HepG2 (cell line): ENCODE data around the gene EPHA2. TPM values are rescaled to one million over a fixed set of nuclear protein-coding genes. Genes with fewer than 3 reads are reported as not detected.

Experiments used
- ATAC-seq: fragments of 200-7000 bp; cut with Tn5 transposase; 3 replicates; pipeline ENCODE4 v1.9.1; 2020; ENCODE audit warnings: mild to moderate bottlenecking, moderate library complexity
- BruUV-seq: library from RNA; stranded (reverse); fragments of 400-500 nt; replicated peaks from 2 replicates; lab custom pipeline; 2021; lab: Mats Ljungman, UMichigan
- CTCF ChIA-PET: fragments of 300-600 bp; formaldehyde crosslinking; extraction: SDS; loops from one replicate; lab custom pipeline; 2021; ENCODE audit warnings: low total read pairs, inconsistent platforms, low intra/inter-chr PET ratio; lab: Yijun Ruan, JAX
- POLR2A ChIA-PET: fragments of 350-600 bp; sonication (Branson Sonifier 250); formaldehyde crosslinking; loops from one replicate; lab custom pipeline; 2020; ENCODE audit warnings: antibody characterized with exemption, inconsistent platforms; lab: Yijun Ruan, JAX
- DNase-seq: peaks from one replicate; pipeline ENCODE4 v3.0.0-alpha.2; 2015; ENCODE audit warnings: low spot score
- FAIRE-seq: peaks from 3 replicates; lab custom pipeline; 2011; peaks lifted over from hg19 to GRCh38; lab: Jason Lieb, UNC
- H2AFZ ChIP-seq: one replicate; pipeline ENCODE4 v1.6.1; 2011; ENCODE audit warnings: low read length, inconsistent platforms
- H3K27ac ChIP-seq: fragments of 300-600 bp; 3 replicates; pipeline ENCODE4 v1.8.0; 2011; ENCODE audit warnings: mixed run types, mild to moderate bottlenecking, mixed read lengths, low read length, inconsistent platforms; ENCODE audit not compliant: insufficient read depth; ENCODE audit errors: extremely low read length
- H3K27me3 ChIP-seq, 2 experiments: fragments of 200-600 bp in 1 of 2; 2 replicates in 1 of 2; 3 replicates in 1 of 2; pipeline versions ENCODE4 v1.6.0 to v1.8.0; 2011; ENCODE audit warnings: low read length in 2 of 2, mild to moderate bottlenecking in 2 of 2, moderate library complexity in 2 of 2, inconsistent platforms in 1 of 2; ENCODE audit not compliant: insufficient read depth in 2 of 2, control insufficient read depth in 1 of 2
- H3K36me3 ChIP-seq, 2 experiments: fragments of 200-600 bp in 1 of 2; replicated peaks in 1 of 2; 2 replicates in 1 of 2; 3 replicates in 1 of 2; pipeline versions ENCODE4 v1.5.1 to v1.8.0; 2011; ENCODE audit warnings: low read length in 2 of 2, inconsistent platforms in 1 of 2; ENCODE audit not compliant: insufficient read depth in 2 of 2, control insufficient read depth in 1 of 2
- H3K4me1 ChIP-seq: 2 replicates; pipeline ENCODE4 v1.5.1; 2012; ENCODE audit warnings: low read length, inconsistent platforms; ENCODE audit not compliant: insufficient read depth
- H3K4me2 ChIP-seq: 2 replicates; pipeline ENCODE4 v1.6.0; 2011; ENCODE audit warnings: low read depth, low read length, inconsistent platforms
- H3K4me3 ChIP-seq, 3 experiments: fragments of 200-600 bp in 1 of 3; sonication (generic), shearing (Covaris generic) in 1 of 3; replicated peaks in 1 of 3; 2 replicates each; pipeline ENCODE4 v1.5.1; 2011 to 2016; ENCODE audit warnings: low read length in 3 of 3, inconsistent platforms in 2 of 3, low read depth in 2 of 3, mild to moderate bottlenecking in 2 of 3, control low read depth in 1 of 3, mixed read lengths in 1 of 3; ENCODE audit not compliant: insufficient read depth in 1 of 3
- H3K79me2 ChIP-seq: one replicate; pipeline ENCODE4 v1.6.1; 2011; ENCODE audit warnings: low read length, inconsistent platforms; ENCODE audit not compliant: insufficient read depth
- H3K9ac ChIP-seq: 2 replicates; pipeline ENCODE4 v1.6.0; 2011; ENCODE audit warnings: mild to moderate bottlenecking, low read depth, low read length, inconsistent platforms; ENCODE audit not compliant: insufficient read depth
- H3K9me3 ChIP-seq: 2 replicates; pipeline ENCODE4 v1.5.1; 2012; ENCODE audit warnings: mild to moderate bottlenecking, low read length
- H4K20me1 ChIP-seq: 2 replicates; pipeline ENCODE4 v1.6.0; 2011; ENCODE audit warnings: inconsistent platforms, mild to moderate bottlenecking, low read length, moderate library complexity; ENCODE audit not compliant: insufficient read depth
- ATF4 ChIP-seq, 2 experiments: fragments of 450-650 bp in 1 of 2; sonication (generic) in 1 of 2; formaldehyde crosslinking; IDR thresholded peaks; 2 replicates each; pipeline versions ENCODE4 v1.5.0 to v1.8.0; 2020 to 2022; ENCODE audit warnings: mild to moderate bottlenecking in 1 of 2, missing genetic modification reagents in 1 of 2
- EEA1 ChIP-seq: sonication (generic); formaldehyde crosslinking; IDR thresholded peaks from 2 replicates; pipeline ENCODE4 v1.5.1; 2020; ENCODE audit warnings: mild to moderate bottlenecking, missing genetic modification reagents, borderline replicate concordance
- KAT2B ChIP-seq: fragments of 150-350 bp; IDR thresholded peaks from 2 replicates; pipeline ENCODE4 v1.6.1; 2014; ENCODE audit warnings: low read depth, low read length, borderline replicate concordance
- MTA1 ChIP-seq: sonication (generic); formaldehyde crosslinking; IDR thresholded peaks from 2 replicates; pipeline ENCODE4 v1.4.0; 2020; ENCODE audit warnings: missing genetic modification reagents, mild to moderate bottlenecking, borderline replicate concordance
- NFE2L2 ChIP-seq: fragments of 150-350 bp; IDR thresholded peaks from 2 replicates; pipeline ENCODE4 v1.6.1; 2014; ENCODE audit warnings: low read length
- PHB2 ChIP-seq: fragments of 450-650 bp; IDR thresholded peaks from 2 replicates; pipeline ENCODE4 v1.6.1; 2018; ENCODE audit not compliant: partially characterized antibody
- PHF21A ChIP-seq: sonication (generic); formaldehyde crosslinking; IDR thresholded peaks from 2 replicates; pipeline ENCODE4 v1.5.0; 2020; ENCODE audit warnings: mild to moderate bottlenecking, missing genetic modification reagents
- ZFP91 ChIP-seq: sonication (generic); formaldehyde crosslinking; IDR thresholded peaks from 2 replicates; pipeline ENCODE4 v1.9.0; 2022; ENCODE audit warnings: missing genetic modification reagents, mild to moderate bottlenecking, borderline replicate concordance
- ZFX ChIP-seq: sonication (generic); formaldehyde crosslinking; IDR thresholded peaks from 2 replicates; pipeline ENCODE4 v1.4.0; 2020; ENCODE audit warnings: mild to moderate bottlenecking, low read depth, missing genetic modification reagents, moderate library complexity
- ZNF3 ChIP-seq: IDR thresholded peaks from 2 replicates; pipeline ENCODE4 v1.7.0; 2017; ENCODE audit warnings: inconsistent platforms
- ZNF34 ChIP-seq: sonication (generic); formaldehyde crosslinking; IDR thresholded peaks from 2 replicates; pipeline ENCODE4 v1.4.0; 2020; ENCODE audit warnings: mild to moderate bottlenecking, missing genetic modification reagents, borderline replicate concordance
- ZNF432 ChIP-seq: sonication (generic); formaldehyde crosslinking; IDR thresholded peaks from 2 replicates; pipeline ENCODE4 v1.5.0; 2020; ENCODE audit warnings: missing genetic modification reagents, mild to moderate bottlenecking, borderline replicate concordance
- ZNF629 ChIP-seq: sonication (generic); formaldehyde crosslinking; conservative IDR thresholded peaks from 2 replicates; pipeline ENCODE4 v1.5.0; 2020; ENCODE audit warnings: missing genetic modification reagents
- ZNF780A ChIP-seq: sonication (generic); formaldehyde crosslinking; IDR thresholded peaks from 2 replicates; pipeline ENCODE4 v1.8.0; 2022; ENCODE audit warnings: mild to moderate bottlenecking, missing genetic modification reagents, moderate library complexity
- WGBS: methylation state at CpG from one replicate; pipeline ENCODE4 v1.1.6; 2017; ENCODE audit warnings: low lambda C conversion rate; 5-methylcytosine and 5-hydroxymethylcytosine counted together
- in situ Hi-C: cut with HindIII; loops from 2 replicates; pipeline ENCODE4 v1.10.0; 2017; ENCODE audit warnings: low pct_unique_long_range_greater_than_20kb; ENCODE audit not compliant: extremely low pct_ligation_motif_present
- intact Hi-C: fragments of 100-400 bp; cut with micrococcal nuclease; formaldehyde crosslinking; loops from one replicate; pipeline ENCODE4 v1.10.0; 2022; ENCODE audit not compliant: unreplicated experiment
- polyA plus RNA-seq, 8 experiments: library from polyadenylated mRNA; depleted of rRNA in 3 of 8; stranded (reverse) in 7 of 8; unstranded in 1 of 8; fragments of >200 nt; fragmentation: Illumina TruSeq in 4 of 8; extraction: Trizol in 4 of 8; gene quantifications; 2 replicates each; pipeline versions ENCODE4 v1.2.1 to v1.2.3, GENCODE V29; 2011 to 2016; ENCODE audit warnings: low read depth in 4 of 8, missing spikeins in 1 of 8, mixed read lengths in 1 of 8; ENCODE audit not compliant: insufficient read depth in 1 of 8
- total RNA-seq, 5 experiments: library from RNA; depleted of rRNA; stranded (reverse); fragments of >200 nt; fragmentation: Illumina TruSeq; extraction: Trizol; gene quantifications; 2 replicates each; pipeline ENCODE4 v1.2.3, GENCODE V29; 2016; ENCODE audit warnings: low read depth in 1 of 5

The EPHA2 gene
- total and polyA plus RNA-seq, 2 of the 13 experiments (the other 11 are each of a cell fraction or from before 2014, with no cell fraction given) = 33.6 to 53.6 TPM

GRCh38 chr1:16149702-16150488 is 6.0 kb downstream of the EPHA2 start:
- 89% methylated on average over 8 of the region's 12 CpGs for WGBS
- Histone ChIP-seq H3K4me3 (no peak overlapping the region), H3K79me2 (peaks cover 78% of the 10 kb centered on the region), H3K9ac (no peak overlapping the region), H3K36me3 (peaks cover 26 to 52% of the 10 kb centered on the region in 2 experiments), H4K20me1 (peaks cover 54% of the 10 kb centered on the region), H3K27me3 (no peaks in the 10 kb centered on the region; a peak in 1 of 5 replicates), H3K9me3 (no peaks in the 10 kb centered on the region), H3K4me2 (no peak overlapping the region), H3K27ac (no peak overlapping the region), H3K4me1 (peaks cover 91% of the 10 kb centered on the region), H2AFZ (no peak overlapping the region)
- TF ChIP-seq KAT2B (no peak), ZNF34 (CRISPR knock-in tag) (0 out of 2 replicates have a peak, but pooled peaks have one; percentile 9), PHB2 (no peak), EEA1 (no peak), MTA1 (no peak), NFE2L2 (no peak), ZFP91 (CRISPR knock-in tag) (no peak), ZNF780A (no peak), ZNF432 (CRISPR knock-in tag) (no peak), ATF4 (CRISPR knock-in tag; IDR thresholded peaks at IDR 0.05) (no peak), ZFX (CRISPR knock-in tag) (0 out of 2 replicates have a peak, but pooled peaks have one; percentile 8), ZNF629 (CRISPR knock-in tag) (peak; percentile 80), PHF21A (CRISPR knock-in tag) (no peak), ZNF3 (CRISPR knock-in tag) (peak; percentile 90)
- no peak for ATAC-seq
- intact Hi-C loops = loop anchor here (10.0 kb wide), 1 partner anchor 75 kb away; the partner anchor contains the start of gene FAM131C
- no peak for DNase-seq
- FAIRE-seq = no peak
- POLR2A ChIA-PET = no interaction called here
- in situ Hi-C loops = loop anchor here (5.0 kb wide), 1 partner anchor 32 kb away; no protein-coding TSS in a partner anchor
- no TSS peak for BruUV-seq
- CTCF ChIA-PET = no interaction called here
